K562 (cell line): ENCODE data around the gene NEU1. TPM values are rescaled to one million over a fixed set of nuclear protein-coding genes. Genes with fewer than 3 reads are reported as not detected.

Source experiments
- ARID2 ChIP-seq: fragments of 450-650 bp; IDR thresholded peaks from 2 replicates; pipeline ENCODE4 v1.6.1; 2017; ENCODE audit warnings: antibody characterized with exemption, mild to moderate bottlenecking
- BACH1 ChIP-seq: fragments of 200-800 bp; sonication (Bioruptor generic); IDR thresholded peaks from 2 replicates; pipeline ENCODE4 v1.6.1; 2016; ENCODE audit warnings: missing genetic modification characterization, missing compliant biosample characterization
- CBX2 ChIP-seq: fragments of 200-600 bp; sonication (generic); IDR thresholded peaks from one replicate; pipeline ENCODE4 v1.6.1; 2012; ENCODE audit warnings: mild to moderate bottlenecking, low read length, inconsistent platforms; ENCODE audit not compliant: insufficient read depth, poor library complexity, severe bottlenecking
- CREM ChIP-seq: IDR thresholded peaks from 2 replicates; pipeline ENCODE4 v1.6.1; 2014; ENCODE audit warnings: antibody characterized with exemption, low read depth
- ESRRA ChIP-seq: fragments of 450-650 bp; IDR thresholded peaks from 2 replicates; pipeline ENCODE4 v1.6.1; 2014; ENCODE audit warnings: low read depth, mild to moderate bottlenecking, moderate library complexity, borderline replicate concordance
- GABPB1 ChIP-seq: sonication (generic); formaldehyde crosslinking; IDR thresholded peaks from 2 replicates; pipeline ENCODE4 v1.8.0; 2022; ENCODE audit warnings: mild to moderate bottlenecking, missing genetic modification reagents
- HEY1 ChIP-seq: fragments of 250-450 bp; sonication (Bioruptor Pico); IDR thresholded peaks from 2 replicates; pipeline ENCODE4 v1.5.0; 2020; ENCODE audit warnings: mild to moderate bottlenecking, moderate library complexity, borderline replicate concordance
- HMGN3 ChIP-seq: IDR thresholded peaks from 2 replicates; pipeline ENCODE4 v1.6.1; 2011; ENCODE audit warnings: borderline replicate concordance, low read depth, mild to moderate bottlenecking, mixed read lengths, low read length; ENCODE audit not compliant: insufficient read length; ENCODE audit errors: extremely low read depth
- HNRNPK ChIP-seq: fragments of 200-400 bp; formaldehyde crosslinking; IDR thresholded peaks from one replicate; pipeline ENCODE4 v1.6.1; 2018; ENCODE audit warnings: mild to moderate bottlenecking, low read depth, low read length; ENCODE audit not compliant: poor library complexity, severe bottlenecking
- HNRNPUL1 ChIP-seq: fragments of 200-400 bp; formaldehyde crosslinking; IDR thresholded peaks from 2 replicates; pipeline ENCODE4 v1.6.1; 2017; ENCODE audit warnings: low read length
- ID3 ChIP-seq, 2 experiments: fragments of 250-450 bp in 1 of 2; fragments of 450-650 bp in 1 of 2; sonication (Bioruptor Pico) in 1 of 2; IDR thresholded peaks; 2 replicates each; pipeline versions ENCODE4 v1.6.1 to v1.8.0; 2016 to 2021; ENCODE audit warnings: mild to moderate bottlenecking in 2 of 2, moderate library complexity in 2 of 2, missing compliant biosample characterization in 1 of 2, missing genetic modification characterization in 1 of 2
- ILF3 ChIP-seq: fragments of 450-650 bp; IDR thresholded peaks from 2 replicates; pipeline ENCODE4 v1.6.1; 2018; ENCODE audit warnings: antibody characterized with exemption, mild to moderate bottlenecking, moderate library complexity, borderline replicate concordance
- JUNB ChIP-seq: fragments of 450-650 bp; formaldehyde crosslinking; conservative IDR thresholded peaks from 2 replicates; pipeline ENCODE4 v1.4.0; 2020; ENCODE audit warnings: mild to moderate bottlenecking
- MEIS2 ChIP-seq: fragments of 450-650 bp; IDR thresholded peaks from 2 replicates; pipeline ENCODE4 v1.6.1; 2014; ENCODE audit warnings: mild to moderate bottlenecking; ENCODE audit not compliant: partially characterized antibody
- NELFE ChIP-seq: IDR thresholded peaks from 2 replicates; pipeline ENCODE4 v1.6.1; 2011; ENCODE audit warnings: mild to moderate bottlenecking; ENCODE audit not compliant: insufficient read depth, insufficient read length
- RFX5 ChIP-seq: IDR thresholded peaks from 2 replicates; pipeline ENCODE4 v1.6.1; 2011; ENCODE audit warnings: low read depth, mild to moderate bottlenecking, improper control_type of control experiment, low read length
- SIX5 ChIP-seq, 2 experiments: IDR thresholded peaks; 2 replicates each; pipeline ENCODE4 v1.6.1; 2011; ENCODE audit warnings: low read length in 2 of 2, borderline replicate concordance in 1 of 2, low read depth in 1 of 2, mild to moderate bottlenecking in 1 of 2, moderate library complexity in 1 of 2; ENCODE audit not compliant: insufficient read depth in 1 of 2
- USF1 ChIP-seq: sonication (generic); formaldehyde crosslinking; IDR thresholded peaks from 2 replicates; pipeline ENCODE4 v1.9.0; 2022; ENCODE audit warnings: mild to moderate bottlenecking, missing genetic modification reagents
- ZNF431 ChIP-seq: sonication (generic); formaldehyde crosslinking; IDR thresholded peaks from 2 replicates; pipeline ENCODE4 v1.8.0; 2022; ENCODE audit warnings: mild to moderate bottlenecking, missing genetic modification reagents
- ZNF707 ChIP-seq: fragments of 250-450 bp; sonication (Bioruptor Pico); conservative IDR thresholded peaks from 2 replicates; pipeline ENCODE4 v1.8.0; 2022; ENCODE audit warnings: inconsistent platforms, mild to moderate bottlenecking, moderate library complexity
- ZNF764 ChIP-seq: fragments of 250-450 bp; sonication (Bioruptor Pico); IDR thresholded peaks from 2 replicates; pipeline ENCODE4 v1.4.0; 2020; ENCODE audit warnings: low read depth, mild to moderate bottlenecking, moderate library complexity
- polyA plus RNA-seq, 8 experiments: library from polyadenylated mRNA; depleted of rRNA in 4 of 8; stranded (reverse) in 5 of 8; unstranded in 3 of 8; fragments of >200 nt; fragmentation: Nextera tagmentation in 2 of 8; fragmentation: Illumina TruSeq in 1 of 8; extraction: Ambion mirVana in 2 of 8; extraction: Trizol in 1 of 8; gene quantifications; 2 replicates each; pipeline versions ENCODE4 v1.2.1 to v1.2.3, GENCODE V29; 2011 to 2014; ENCODE audit warnings: inconsistent platforms in 1 of 8, missing spikeins in 1 of 8
- total RNA-seq, 7 experiments: library from RNA; depleted of rRNA in 6 of 7; stranded (reverse); fragments of >200 nt in 6 of 7; fragmentation: Illumina TruSeq in 2 of 7; extraction: Trizol in 2 of 7; gene quantifications; 2 replicates each; pipeline versions ENCODE4 v1.2.1 to v1.2.3, GENCODE V29; 2011 to 2021; ENCODE audit warnings: low replicate concordance in 1 of 7
- TF ChIP-seq, protein P1 (sequence below): fragments of 450-650 bp; IDR thresholded peaks from 2 replicates; pipeline ENCODE4 v1.6.1; 2018; ENCODE audit warnings: mild to moderate bottlenecking, low read depth; ENCODE audit not compliant: partially characterized antibody
- TF ChIP-seq, protein P2 (sequence below): fragments of 450-650 bp; IDR thresholded peaks from one replicate; pipeline ENCODE4 v1.6.1; 2018; ENCODE audit warnings: mild to moderate bottlenecking, moderate library complexity; ENCODE audit not compliant: partially characterized antibody

The NEU1 gene
- total and polyA plus RNA-seq, 9 of the 15 experiments (the other 6 are each of a cell fraction or from before 2014, with no cell fraction given): 14.8 to 67.8 (median 51.0) TPM

- TF ChIP-seq USF1 (peak; percentile 92), NELFE (no peak), RFX5 (no peak), ZNF431 (CRISPR knock-in tag) (no peak), JUNB (CRISPR knock-in tag) (no peak), BACH1 (tag) (no peak), HMGN3 (peak; percentile 91), HNRNPUL1 (no peak), ESRRA (no peak), ID3 (CRISPR knock-in tag; IDR thresholded peaks at IDR 0.05) (no peak), ID3 (tag; IDR thresholded peaks at IDR 0.05) (no peak), GABPB1 (CRISPR knock-in tag) (peak; percentile 67), SIX5 (IDR thresholded peaks at IDR 0.05; ENCODE audit: borderline replicate concordance in 1 of 2, insufficient read depth in 1 of 2, low read depth in 1 of 2, low read length in 2 of 2) (no peak; a peak in 1 of 4 replicates), HNRNPK (no peak), MEIS2 (peak; percentile 9), ZNF707 (CRISPR knock-in tag) (no peak), CREM (peak; percentile 36; the same call in 1 of the 2 replicates), ILF3 (no peak), ARID2 (no peak), HEY1 (CRISPR knock-in tag) (no peak), ZNF764 (CRISPR knock-in tag) (no peak), CBX2 (no peak)
- TF ChIP-seq, protein P1, sequence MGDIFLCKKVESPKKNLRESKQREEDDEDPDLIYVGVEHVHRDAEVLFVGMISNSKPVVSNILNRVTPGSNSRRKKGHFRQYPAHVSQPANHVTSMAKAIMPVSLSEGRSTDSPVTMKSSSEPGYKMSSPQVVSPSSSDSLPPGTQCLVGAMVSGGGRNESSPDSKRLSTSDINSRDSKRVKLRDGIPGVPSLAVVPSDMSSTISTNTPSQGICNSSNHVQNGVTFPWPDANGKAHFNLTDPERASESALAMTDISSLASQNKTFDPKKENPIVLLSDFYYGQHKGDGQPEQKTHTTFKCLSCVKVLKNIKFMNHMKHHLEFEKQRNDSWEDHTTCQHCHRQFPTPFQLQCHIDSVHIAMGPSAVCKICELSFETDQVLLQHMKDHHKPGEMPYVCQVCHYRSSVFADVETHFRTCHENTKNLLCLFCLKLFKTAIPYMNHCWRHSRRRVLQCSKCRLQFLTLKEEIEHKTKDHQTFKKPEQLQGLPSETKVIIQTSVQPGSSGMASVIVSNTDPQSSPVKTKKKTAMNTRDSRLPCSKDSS: no peak
- TF ChIP-seq, protein P2, sequence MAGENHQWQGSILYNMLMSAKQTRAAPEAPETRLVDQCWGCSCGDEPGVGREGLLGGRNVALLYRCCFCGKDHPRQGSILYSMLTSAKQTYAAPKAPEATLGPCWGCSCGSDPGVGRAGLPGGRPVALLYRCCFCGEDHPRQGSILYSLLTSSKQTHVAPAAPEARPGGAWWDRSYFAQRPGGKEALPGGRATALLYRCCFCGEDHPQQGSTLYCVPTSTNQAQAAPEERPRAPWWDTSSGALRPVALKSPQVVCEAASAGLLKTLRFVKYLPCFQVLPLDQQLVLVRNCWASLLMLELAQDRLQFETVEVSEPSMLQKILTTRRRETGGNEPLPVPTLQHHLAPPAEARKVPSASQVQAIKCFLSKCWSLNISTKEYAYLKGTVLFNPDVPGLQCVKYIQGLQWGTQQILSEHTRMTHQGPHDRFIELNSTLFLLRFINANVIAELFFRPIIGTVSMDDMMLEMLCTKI: no peak
These were observed 35.2 kb upstream of the NEU1 start, which contains the start of gene EHMT2 (continued) for GRCh38 chr6:31897612-31898382.
